ENCODE results near the gene ABHD12.

DNA sequence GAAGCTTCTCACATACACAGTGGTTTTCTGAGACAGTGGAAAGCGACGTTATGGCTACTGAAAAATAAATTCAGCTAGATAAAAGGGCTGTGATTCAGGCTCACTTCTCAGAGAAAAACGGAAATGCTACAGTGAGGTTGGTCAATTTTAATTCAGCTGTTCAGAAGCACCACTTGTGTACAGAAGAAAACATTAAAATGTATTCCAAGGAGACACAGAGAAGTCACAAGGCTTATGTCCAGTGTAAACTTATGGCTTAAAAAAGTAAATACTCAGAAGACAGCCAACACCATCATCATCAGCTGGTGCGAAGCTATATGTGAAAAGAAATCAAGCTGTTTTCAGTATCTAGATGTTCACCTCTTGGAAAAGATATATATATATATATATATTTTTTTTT lies 68.6 kb downstream of the ABHD12 start:
- TF ChIP-seq, protein P1, sequence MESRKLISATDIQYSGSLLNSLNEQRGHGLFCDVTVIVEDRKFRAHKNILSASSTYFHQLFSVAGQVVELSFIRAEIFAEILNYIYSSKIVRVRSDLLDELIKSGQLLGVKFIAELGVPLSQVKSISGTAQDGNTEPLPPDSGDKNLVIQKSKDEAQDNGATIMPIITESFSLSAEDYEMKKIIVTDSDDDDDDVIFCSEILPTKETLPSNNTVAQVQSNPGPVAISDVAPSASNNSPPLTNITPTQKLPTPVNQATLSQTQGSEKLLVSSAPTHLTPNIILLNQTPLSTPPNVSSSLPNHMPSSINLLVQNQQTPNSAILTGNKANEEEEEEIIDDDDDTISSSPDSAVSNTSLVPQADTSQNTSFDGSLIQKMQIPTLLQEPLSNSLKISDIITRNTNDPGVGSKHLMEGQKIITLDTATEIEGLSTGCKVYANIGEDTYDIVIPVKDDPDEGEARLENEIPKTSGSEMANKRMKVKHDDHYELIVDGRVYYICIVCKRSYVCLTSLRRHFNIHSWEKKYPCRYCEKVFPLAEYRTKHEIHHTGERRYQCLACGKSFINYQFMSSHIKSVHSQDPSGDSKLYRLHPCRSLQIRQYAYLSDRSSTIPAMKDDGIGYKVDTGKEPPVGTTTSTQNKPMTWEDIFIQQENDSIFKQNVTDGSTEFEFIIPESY (IDR thresholded peaks at IDR 0.05): no peak
- TF ChIP-seq, protein P2, sequence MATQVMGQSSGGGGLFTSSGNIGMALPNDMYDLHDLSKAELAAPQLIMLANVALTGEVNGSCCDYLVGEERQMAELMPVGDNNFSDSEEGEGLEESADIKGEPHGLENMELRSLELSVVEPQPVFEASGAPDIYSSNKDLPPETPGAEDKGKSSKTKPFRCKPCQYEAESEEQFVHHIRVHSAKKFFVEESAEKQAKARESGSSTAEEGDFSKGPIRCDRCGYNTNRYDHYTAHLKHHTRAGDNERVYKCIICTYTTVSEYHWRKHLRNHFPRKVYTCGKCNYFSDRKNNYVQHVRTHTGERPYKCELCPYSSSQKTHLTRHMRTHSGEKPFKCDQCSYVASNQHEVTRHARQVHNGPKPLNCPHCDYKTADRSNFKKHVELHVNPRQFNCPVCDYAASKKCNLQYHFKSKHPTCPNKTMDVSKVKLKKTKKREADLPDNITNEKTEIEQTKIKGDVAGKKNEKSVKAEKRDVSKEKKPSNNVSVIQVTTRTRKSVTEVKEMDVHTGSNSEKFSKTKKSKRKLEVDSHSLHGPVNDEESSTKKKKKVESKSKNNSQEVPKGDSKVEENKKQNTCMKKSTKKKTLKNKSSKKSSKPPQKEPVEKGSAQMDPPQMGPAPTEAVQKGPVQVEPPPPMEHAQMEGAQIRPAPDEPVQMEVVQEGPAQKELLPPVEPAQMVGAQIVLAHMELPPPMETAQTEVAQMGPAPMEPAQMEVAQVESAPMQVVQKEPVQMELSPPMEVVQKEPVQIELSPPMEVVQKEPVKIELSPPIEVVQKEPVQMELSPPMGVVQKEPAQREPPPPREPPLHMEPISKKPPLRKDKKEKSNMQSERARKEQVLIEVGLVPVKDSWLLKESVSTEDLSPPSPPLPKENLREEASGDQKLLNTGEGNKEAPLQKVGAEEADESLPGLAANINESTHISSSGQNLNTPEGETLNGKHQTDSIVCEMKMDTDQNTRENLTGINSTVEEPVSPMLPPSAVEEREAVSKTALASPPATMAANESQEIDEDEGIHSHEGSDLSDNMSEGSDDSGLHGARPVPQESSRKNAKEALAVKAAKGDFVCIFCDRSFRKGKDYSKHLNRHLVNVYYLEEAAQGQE (IDR thresholded peaks at IDR 0.05; ENCODE audit: low read depth, low read length): no peak
- TF ChIP-seq, protein P3, sequence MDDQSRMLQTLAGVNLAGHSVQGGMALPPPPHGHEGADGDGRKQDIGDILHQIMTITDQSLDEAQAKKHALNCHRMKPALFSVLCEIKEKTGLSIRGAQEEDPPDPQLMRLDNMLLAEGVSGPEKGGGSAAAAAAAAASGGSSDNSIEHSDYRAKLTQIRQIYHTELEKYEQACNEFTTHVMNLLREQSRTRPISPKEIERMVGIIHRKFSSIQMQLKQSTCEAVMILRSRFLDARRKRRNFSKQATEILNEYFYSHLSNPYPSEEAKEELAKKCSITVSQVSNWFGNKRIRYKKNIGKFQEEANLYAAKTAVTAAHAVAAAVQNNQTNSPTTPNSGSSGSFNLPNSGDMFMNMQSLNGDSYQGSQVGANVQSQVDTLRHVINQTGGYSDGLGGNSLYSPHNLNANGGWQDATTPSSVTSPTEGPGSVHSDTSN (IDR thresholded peaks at IDR 0.05; ENCODE audit: insufficient replicate concordance, low read depth, low read length): no peak
- TF ChIP-seq, protein P4, sequence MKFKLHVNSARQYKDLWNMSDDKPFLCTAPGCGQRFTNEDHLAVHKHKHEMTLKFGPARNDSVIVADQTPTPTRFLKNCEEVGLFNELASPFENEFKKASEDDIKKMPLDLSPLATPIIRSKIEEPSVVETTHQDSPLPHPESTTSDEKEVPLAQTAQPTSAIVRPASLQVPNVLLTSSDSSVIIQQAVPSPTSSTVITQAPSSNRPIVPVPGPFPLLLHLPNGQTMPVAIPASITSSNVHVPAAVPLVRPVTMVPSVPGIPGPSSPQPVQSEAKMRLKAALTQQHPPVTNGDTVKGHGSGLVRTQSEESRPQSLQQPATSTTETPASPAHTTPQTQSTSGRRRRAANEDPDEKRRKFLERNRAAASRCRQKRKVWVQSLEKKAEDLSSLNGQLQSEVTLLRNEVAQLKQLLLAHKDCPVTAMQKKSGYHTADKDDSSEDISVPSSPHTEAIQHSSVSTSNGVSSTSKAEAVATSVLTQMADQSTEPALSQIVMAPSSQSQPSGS (IDR thresholded peaks at IDR 0.05; ENCODE audit: low read length): no peak
- TF ChIP-seq SKIL (IDR thresholded peaks at IDR 0.05; ENCODE audit: low read depth, poor library complexity, severe bottlenecking) (no peak), NR2F1 (conservative IDR thresholded peaks at IDR 0.05) (no peak), RB1 (IDR thresholded peaks at IDR 0.05; ENCODE audit: borderline replicate concordance) (no peak), POU2F2 (IDR thresholded peaks at IDR 0.05; ENCODE audit: borderline replicate concordance, low read depth, low read length) (no peak), ETV6 (conservative IDR thresholded peaks at IDR 0.05 in 1 of 2, IDR thresholded peaks at IDR 0.05 in 1 of 2; ENCODE audit: borderline replicate concordance in 1 of 2, low read depth in 1 of 2) (no peak), MAX (IDR thresholded peaks at IDR 0.05; ENCODE audit: low read depth, low read length) (no peak), CBX5 (IDR thresholded peaks at IDR 0.05; ENCODE audit: low read depth) (no peak), ZNF274 (IDR thresholded peaks at IDR 0.05; ENCODE audit: insufficient read depth, insufficient read length) (no peak)
- TF ChIP-seq, protein P5, sequence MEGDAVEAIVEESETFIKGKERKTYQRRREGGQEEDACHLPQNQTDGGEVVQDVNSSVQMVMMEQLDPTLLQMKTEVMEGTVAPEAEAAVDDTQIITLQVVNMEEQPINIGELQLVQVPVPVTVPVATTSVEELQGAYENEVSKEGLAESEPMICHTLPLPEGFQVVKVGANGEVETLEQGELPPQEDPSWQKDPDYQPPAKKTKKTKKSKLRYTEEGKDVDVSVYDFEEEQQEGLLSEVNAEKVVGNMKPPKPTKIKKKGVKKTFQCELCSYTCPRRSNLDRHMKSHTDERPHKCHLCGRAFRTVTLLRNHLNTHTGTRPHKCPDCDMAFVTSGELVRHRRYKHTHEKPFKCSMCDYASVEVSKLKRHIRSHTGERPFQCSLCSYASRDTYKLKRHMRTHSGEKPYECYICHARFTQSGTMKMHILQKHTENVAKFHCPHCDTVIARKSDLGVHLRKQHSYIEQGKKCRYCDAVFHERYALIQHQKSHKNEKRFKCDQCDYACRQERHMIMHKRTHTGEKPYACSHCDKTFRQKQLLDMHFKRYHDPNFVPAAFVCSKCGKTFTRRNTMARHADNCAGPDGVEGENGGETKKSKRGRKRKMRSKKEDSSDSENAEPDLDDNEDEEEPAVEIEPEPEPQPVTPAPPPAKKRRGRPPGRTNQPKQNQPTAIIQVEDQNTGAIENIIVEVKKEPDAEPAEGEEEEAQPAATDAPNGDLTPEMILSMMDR (IDR thresholded peaks at IDR 0.05 in 2 of 3, conservative IDR thresholded peaks at IDR 0.05 in 1 of 3; ENCODE audit: control insufficient read depth in 2 of 3, extremely low read depth in 1 of 3, insufficient read depth in 1 of 3, low read depth in 3 of 3, low read length in 3 of 3): no peak
- TF ChIP-seq, protein P6, sequence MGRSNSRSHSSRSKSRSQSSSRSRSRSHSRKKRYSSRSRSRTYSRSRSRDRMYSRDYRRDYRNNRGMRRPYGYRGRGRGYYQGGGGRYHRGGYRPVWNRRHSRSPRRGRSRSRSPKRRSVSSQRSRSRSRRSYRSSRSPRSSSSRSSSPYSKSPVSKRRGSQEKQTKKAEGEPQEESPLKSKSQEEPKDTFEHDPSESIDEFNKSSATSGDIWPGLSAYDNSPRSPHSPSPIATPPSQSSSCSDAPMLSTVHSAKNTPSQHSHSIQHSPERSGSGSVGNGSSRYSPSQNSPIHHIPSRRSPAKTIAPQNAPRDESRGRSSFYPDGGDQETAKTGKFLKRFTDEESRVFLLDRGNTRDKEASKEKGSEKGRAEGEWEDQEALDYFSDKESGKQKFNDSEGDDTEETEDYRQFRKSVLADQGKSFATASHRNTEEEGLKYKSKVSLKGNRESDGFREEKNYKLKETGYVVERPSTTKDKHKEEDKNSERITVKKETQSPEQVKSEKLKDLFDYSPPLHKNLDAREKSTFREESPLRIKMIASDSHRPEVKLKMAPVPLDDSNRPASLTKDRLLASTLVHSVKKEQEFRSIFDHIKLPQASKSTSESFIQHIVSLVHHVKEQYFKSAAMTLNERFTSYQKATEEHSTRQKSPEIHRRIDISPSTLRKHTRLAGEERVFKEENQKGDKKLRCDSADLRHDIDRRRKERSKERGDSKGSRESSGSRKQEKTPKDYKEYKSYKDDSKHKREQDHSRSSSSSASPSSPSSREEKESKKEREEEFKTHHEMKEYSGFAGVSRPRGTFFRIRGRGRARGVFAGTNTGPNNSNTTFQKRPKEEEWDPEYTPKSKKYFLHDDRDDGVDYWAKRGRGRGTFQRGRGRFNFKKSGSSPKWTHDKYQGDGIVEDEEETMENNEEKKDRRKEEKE (IDR thresholded peaks at IDR 0.05): no peak
